ENCODE measurements around the gene DNAJA3. TPM values are rescaled to one million over a fixed set of nuclear protein-coding genes. Genes with fewer than 3 reads are reported as not detected.

The DNAJA3 gene
- total RNA-seq, 2 experiments from 2014 or later, result 64.0 to 68.7 TPM

GRCh38 chr16:4487955-4488498 is 62.4 kb downstream of the DNAJA3 start:
- H3K4me1 Mint-ChIP-seq, result peaks cover 48% of the 10 kb centered on the region
- peak overlapping the region; percentile 48 for H3K4me3 Mint-ChIP-seq
- H3K36me3 Mint-ChIP-seq, result peaks cover 36% of the 10 kb centered on the region
- no peaks in the 10 kb centered on the region for H3K9me3 Mint-ChIP-seq (ENCODE audit: low read depth)
- CTCF ChIA-PET, result interaction anchor here (0.7 to 6.2 kb wide), 7 partner anchors 10 to 710 kb away, joined by 3 to 65 read pairs (median 7); partner anchors contain the start of gene HMOX2
- no peak for DNase-seq
- peak; percentile 60 for ATAC-seq
- no peaks in the 10 kb centered on the region for H3K27me3 Mint-ChIP-seq
- peak overlapping the region; percentile 96 for H3K27ac Mint-ChIP-seq

- CTCF ChIA-PET, result interaction anchor here (1.4 to 6.2 kb wide), 7 partner anchors 11 to 97 kb away, joined by 4 to 65 read pairs (median 7); partner anchors contain the start of gene HMOX2
- Mint-ChIP-seq H3K9me3 (ENCODE audit: low read depth) (no peaks in the 10 kb centered on the region), H3K4me3 (peak overlapping the region; percentile 48), H3K27me3 (no peaks in the 10 kb centered on the region), H3K27ac (peak overlapping the region; percentile 96), H3K36me3 (peaks cover 38% of the 10 kb centered on the region), H3K4me1 (peaks cover 51% of the 10 kb centered on the region)
- peak; percentile 55 for DNase-seq
- peak; percentile 82 for ATAC-seq
Observed at GRCh38 chr16:4488499-4488967, 62.9 kb downstream of the DNAJA3 start.

GRCh38 chr16:4489030-4489429 is 63.4 kb downstream of the DNAJA3 start:
- peak; percentile 10 for ATAC-seq
- CTCF ChIA-PET, result interaction anchor here (1.5 to 6.2 kb wide), 5 partner anchors 11 to 86 kb away, joined by 5 to 65 read pairs (median 7); partner anchors contain the start of gene HMOX2
- H3K4me1 Mint-ChIP-seq, result peaks cover 54% of the 10 kb centered on the region
- no peak overlapping the region for H3K4me3 Mint-ChIP-seq
- no peaks in the 10 kb centered on the region for H3K9me3 Mint-ChIP-seq (ENCODE audit: low read depth)
- DNase-seq, result no peak
- H3K27me3 Mint-ChIP-seq, result no peaks in the 10 kb centered on the region
- H3K27ac Mint-ChIP-seq, result peak overlapping the region; percentile 96
- H3K36me3 Mint-ChIP-seq, result peaks cover 35% of the 10 kb centered on the region

- CTCF ChIA-PET, result interaction anchor here (0.9 to 6.2 kb wide), 4 partner anchors 9 to 14 kb away, joined by 3 to 65 read pairs (median 3); partner anchors contain the start of gene HMOX2
- H3K4me1 Mint-ChIP-seq, result peaks cover 61% of the 10 kb centered on the region
- ATAC-seq, result no peak
Observed at GRCh38 chr16:4491898-4492297, 66.2 kb downstream of the DNAJA3 start.

GRCh38 chr16:4494746-4495490 is 69.2 kb downstream of the DNAJA3 start:
- Mint-ChIP-seq H3K27me3 (no peaks in the 10 kb centered on the region), H3K27ac (peak overlapping the region; percentile 53), H3K4me3 (no peak overlapping the region), H3K4me1 (peaks cover 66% of the 10 kb centered on the region), H3K9me3 (ENCODE audit: low read depth) (no peaks in the 10 kb centered on the region), H3K36me3 (peaks cover 27% of the 10 kb centered on the region)
- no peak for DNase-seq
- no peak for ATAC-seq
- CTCF ChIA-PET, result interaction anchor here (1.2 to 2.4 kb wide), 4 partner anchors 11 to 54 kb away, joined by 3 to 8 read pairs (median 6); partner anchors contain the start of gene HMOX2

More at GRCh38 chr16:4491898-4492297, 66.2 kb downstream of the DNAJA3 start:
- Mint-ChIP-seq H3K9me3 (ENCODE audit: low read depth) (no peaks in the 10 kb centered on the region), H3K4me3 (no peak overlapping the region), H3K36me3 (peaks cover 28% of the 10 kb centered on the region), H3K27me3 (no peaks in the 10 kb centered on the region), H3K27ac (no peak overlapping the region)
- no peak for DNase-seq

- DNase-seq, result no peak
- peaks cover 25% of the 10 kb centered on the region for H3K36me3 Mint-ChIP-seq
- CTCF ChIA-PET, result interaction anchor here (1.1 to 2.6 kb wide), 2 partner anchors 11 to 17 kb away, joined by 3 to 19 read pairs; no protein-coding TSS in a partner anchor
- no peak for ATAC-seq
- H3K27ac Mint-ChIP-seq, result peak overlapping the region; percentile 16
- peaks cover 66% of the 10 kb centered on the region for H3K4me1 Mint-ChIP-seq
- H3K27me3 Mint-ChIP-seq, result no peaks in the 10 kb centered on the region
- no peak overlapping the region for H3K4me3 Mint-ChIP-seq
- H3K9me3 Mint-ChIP-seq (ENCODE audit: low read depth), result no peaks in the 10 kb centered on the region
Observed at GRCh38 chr16:4495766-4496165, 70.1 kb downstream of the DNAJA3 start.

- Mint-ChIP-seq H3K27me3 (no peaks in the 10 kb centered on the region), H3K4me3 (no peak overlapping the region), H3K36me3 (peaks cover 23% of the 10 kb centered on the region), H3K9me3 (ENCODE audit: low read depth) (no peaks in the 10 kb centered on the region), H3K4me1 (peaks cover 70% of the 10 kb centered on the region), H3K27ac (peak overlapping the region; percentile 35)
- DNase-seq, result no peak
- peak; percentile 38 for ATAC-seq
- CTCF ChIA-PET, result interaction anchor here (1.1 to 2.6 kb wide), 2 partner anchors 10 to 18 kb away, joined by 3 to 19 read pairs; no protein-coding TSS in a partner anchor
Observed at GRCh38 chr16:4496305-4496704, 70.6 kb downstream of the DNAJA3 start.

GRCh38 chr16:4498546-4499195 is 73.0 kb downstream of the DNAJA3 start:
- Mint-ChIP-seq H3K9me3 (ENCODE audit: low read depth) (no peaks in the 10 kb centered on the region), H3K4me1 (peaks cover 82% of the 10 kb centered on the region), H3K27ac (peak overlapping the region; percentile 7), H3K4me3 (no peak overlapping the region), H3K36me3 (peaks cover 14% of the 10 kb centered on the region), H3K27me3 (no peaks in the 10 kb centered on the region)
- DNase-seq, result no peak
- ATAC-seq, result no peak
- CTCF ChIA-PET, result interaction anchor here (0.8 to 4.5 kb wide), 4 partner anchors 9 to 36 kb away, joined by 3 to 28 read pairs (median 4); partner anchors contain the start of gene HMOX2

- H3K27ac Mint-ChIP-seq, result no peak overlapping the region
- peaks cover 83% of the 10 kb centered on the region for H3K4me1 Mint-ChIP-seq
- CTCF ChIA-PET, result interaction anchor here (0.8 to 4.5 kb wide), 5 partner anchors 9 to 50 kb away, joined by 3 to 28 read pairs (median 5); partner anchors contain the start of gene HMOX2
- H3K4me3 Mint-ChIP-seq, result no peak overlapping the region
- H3K9me3 Mint-ChIP-seq (ENCODE audit: low read depth), result no peaks in the 10 kb centered on the region
- H3K36me3 Mint-ChIP-seq, result peaks cover 14% of the 10 kb centered on the region
- no peaks in the 10 kb centered on the region for H3K27me3 Mint-ChIP-seq
- ATAC-seq, result no peak
- DNase-seq, result no peak
Observed at GRCh38 chr16:4499196-4499555, 73.5 kb downstream of the DNAJA3 start.

- no peak overlapping the region for H3K27ac Mint-ChIP-seq
- peaks cover 83% of the 10 kb centered on the region for H3K4me1 Mint-ChIP-seq
- DNase-seq, result no peak
- CTCF ChIA-PET, result interaction anchor here (0.7 to 4.5 kb wide), 6 partner anchors 10 to 86 kb away, joined by 3 to 28 read pairs (median 5); partner anchors contain the start of gene HMOX2
- no peaks in the 10 kb centered on the region for H3K27me3 Mint-ChIP-seq
- H3K9me3 Mint-ChIP-seq (ENCODE audit: low read depth), result no peaks in the 10 kb centered on the region
- no peak for ATAC-seq
- H3K4me3 Mint-ChIP-seq, result no peak overlapping the region
- peaks cover 16% of the 10 kb centered on the region for H3K36me3 Mint-ChIP-seq
Observed at GRCh38 chr16:4500272-4500671, 74.6 kb downstream of the DNAJA3 start.

- no peak for ATAC-seq
- no peak overlapping the region for H3K4me3 Mint-ChIP-seq
Observed at GRCh38 chr16:4501071-4501478, 75.4 kb downstream of the DNAJA3 start.

GRCh38 chr16:4505356-4506147 is 79.9 kb downstream of the DNAJA3 start:
- DNase-seq (peak; percentile 92), ATAC-seq (peak; percentile 90)
- Mint-ChIP-seq H3K36me3 (peaks cover 24% of the 10 kb centered on the region), H3K4me1 (peaks cover 60% of the 10 kb centered on the region), H3K4me3 (peak overlapping the region; percentile 68), H3K27me3 (no peaks in the 10 kb centered on the region), H3K9me3 (ENCODE audit: low read depth) (no peaks in the 10 kb centered on the region), H3K27ac (peak overlapping the region; percentile 94)
- CTCF ChIA-PET, result interaction anchor here (0.7 to 8.6 kb wide), 34 partner anchors 9 to 389 kb away, joined by 3 to 136 read pairs (median 4); partner anchors contain the start of genes ADCY9, CDIP1, CORO7 and HMOX2

More at GRCh38 chr16:4501071-4501478, 75.4 kb downstream of the DNAJA3 start:
- Mint-ChIP-seq H3K27me3 (no peaks in the 10 kb centered on the region), H3K36me3 (peaks cover 21% of the 10 kb centered on the region), H3K4me1 (peaks cover 85% of the 10 kb centered on the region), H3K27ac (no peak overlapping the region), H3K9me3 (ENCODE audit: low read depth) (no peaks in the 10 kb centered on the region)
- CTCF ChIA-PET, result interaction anchor here (0.6 to 4.5 kb wide), 8 partner anchors 9 to 87 kb away, joined by 3 to 28 read pairs (median 4); partner anchors contain the start of gene HMOX2
- no peak for DNase-seq
